OCI-LY3 (cell line): ENCODE results near the gene IGFN1.

Experiments
- H2AFZ ChIP-seq: fragments of 200-600, 300-600 bp; shearing (Covaris generic); 2 replicates; pipeline ENCODE4 v1.6.0; 2014; ENCODE audit warnings: antibody characterized with exemption, low read depth, low read length
- H3K27ac ChIP-seq: fragments of 200-600, 300-600 bp; sonication (generic); 2 replicates; pipeline ENCODE4 v1.5.1; 2014; ENCODE audit warnings: mild to moderate bottlenecking, low read length, moderate library complexity, mixed read lengths
- H3K27me3 ChIP-seq: fragments of 200-600, 300-600 bp; sonication (generic); 2 replicates; pipeline ENCODE4 v1.6.1; 2014; ENCODE audit warnings: low read depth, low read length, mixed read lengths
- H3K36me3 ChIP-seq: fragments of 200-600, 300-600 bp; sonication (generic); replicated peaks from 2 replicates; pipeline ENCODE3; 2014; ENCODE audit warnings: low read depth, low read length, mixed read lengths
- H3K4me1 ChIP-seq: fragments of 300-600, 200-600 bp; sonication (generic); 2 replicates; pipeline ENCODE4 v1.6.1; 2014; ENCODE audit warnings: low read length, mixed read lengths
- H3K4me2 ChIP-seq: fragments of 200-600, 300-600 bp; sonication (generic); 2 replicates; pipeline ENCODE4 v1.6.1; 2014; ENCODE audit warnings: low read length, mixed read lengths
- H3K4me3 ChIP-seq: fragments of 300-600, 200-600 bp; sonication (generic); 2 replicates; pipeline ENCODE4 v1.5.1; 2014; ENCODE audit warnings: antibody characterized with exemption, mild to moderate bottlenecking, low read length, moderate library complexity
- H3K79me2 ChIP-seq: fragments of 300-600, 200-600 bp; shearing (Covaris generic); 2 replicates; pipeline ENCODE4 v1.6.1; 2014; ENCODE audit warnings: mild to moderate bottlenecking, low read length, mixed read lengths
- H3K9ac ChIP-seq: fragments of 300-600, 200-600 bp; shearing (Covaris generic); 2 replicates; pipeline ENCODE4 v1.6.0; 2014; ENCODE audit warnings: mild to moderate bottlenecking, low read length, moderate library complexity
- H3K9me3 ChIP-seq: fragments of 200-600, 300-600 bp; shearing (Covaris generic); 2 replicates; pipeline ENCODE4 v1.6.1; 2014; ENCODE audit warnings: low read length, mixed read lengths; ENCODE audit not compliant: insufficient read depth
- H4K20me1 ChIP-seq: fragments of 200-600, 300-600 bp; sonication (generic); 2 replicates; pipeline ENCODE4 v1.6.1; 2016; ENCODE audit warnings: low read length, mixed read lengths; ENCODE audit not compliant: insufficient read depth
- CTCF ChIP-seq: fragments of 200-600, 300-600 bp; sonication (generic); IDR thresholded peaks from 2 replicates; pipeline ENCODE4 v1.5.1; 2014; ENCODE audit warnings: antibody characterized with exemption, low read length, low read depth
- EZH2phosphoT487 ChIP-seq: fragments of 200-600 bp; shearing (Covaris generic); IDR thresholded peaks from 2 replicates; pipeline ENCODE4 v1.6.1; 2018; ENCODE audit warnings: antibody characterized with exemption, mixed run types, low read depth

Gene IGFN1

GRCh38 chr1:201192261-201192788, 1.7 kb downstream of the IGFN1 start:
- Histone ChIP-seq H3K4me2 (no peak overlapping the region), H3K9me3 (no peaks in the 10 kb centered on the region), H3K27ac (no peak overlapping the region), H3K27me3 (peaks cover 51% of the 10 kb centered on the region), H2AFZ (no peak overlapping the region), H3K79me2 (no peaks in the 10 kb centered on the region), H3K36me3 (no peaks in the 10 kb centered on the region), H3K4me1 (no peaks in the 10 kb centered on the region), H3K4me3 (no peak overlapping the region), H4K20me1 (no peaks in the 10 kb centered on the region), H3K9ac (no peak overlapping the region)
- no peak for TF ChIP-seq CTCF
- no peak for TF ChIP-seq EZH2phosphoT487

GRCh38 chr1:201194046-201194445, 3.4 kb downstream of the IGFN1 start:
- TF ChIP-seq CTCF (no peak), EZH2phosphoT487 (no peak)
- Histone ChIP-seq H3K79me2 (no peaks in the 10 kb centered on the region), H3K4me1 (no peaks in the 10 kb centered on the region), H3K4me3 (no peak overlapping the region), H3K4me2 (no peak overlapping the region), H2AFZ (no peak overlapping the region), H3K9ac (no peak overlapping the region), H3K27me3 (peaks cover 39% of the 10 kb centered on the region), H4K20me1 (no peaks in the 10 kb centered on the region), H3K27ac (no peak overlapping the region), H3K36me3 (no peaks in the 10 kb centered on the region), H3K9me3 (no peaks in the 10 kb centered on the region)

- Histone ChIP-seq H4K20me1 (no peaks in the 10 kb centered on the region), H2AFZ (no peak overlapping the region), H3K79me2 (no peaks in the 10 kb centered on the region), H3K9ac (no peak overlapping the region), H3K4me3 (no peak overlapping the region), H3K4me1 (no peaks in the 10 kb centered on the region), H3K27me3 (peaks cover 11% of the 10 kb centered on the region), H3K4me2 (no peak overlapping the region), H3K9me3 (no peaks in the 10 kb centered on the region), H3K36me3 (no peaks in the 10 kb centered on the region), H3K27ac (no peak overlapping the region)
- TF ChIP-seq CTCF (no peak), EZH2phosphoT487 (no peak)
Measured at GRCh38 chr1:201198598-201198997, 8.0 kb downstream of the IGFN1 start.

- Histone ChIP-seq H3K4me1 (no peaks in the 10 kb centered on the region), H3K27ac (no peak overlapping the region), H2AFZ (no peak overlapping the region)
Measured at GRCh38 chr1:201205036-201205435, 14.4 kb downstream of the IGFN1 start.

More at GRCh38 chr1:201205036-201205435, 14.4 kb downstream of the IGFN1 start:
- H3K4me2 ChIP-seq = no peak overlapping the region
- H4K20me1 ChIP-seq = no peaks in the 10 kb centered on the region
- no peak for TF ChIP-seq CTCF
- no peak for TF ChIP-seq EZH2phosphoT487
- H3K27me3 ChIP-seq = peaks cover 49% of the 10 kb centered on the region
- H3K36me3 ChIP-seq = no peaks in the 10 kb centered on the region
- no peak overlapping the region for H3K4me3 ChIP-seq
- no peaks in the 10 kb centered on the region for H3K9me3 ChIP-seq
- H3K9ac ChIP-seq = no peak overlapping the region
- H3K79me2 ChIP-seq = no peaks in the 10 kb centered on the region
